HepG2 (cell line): Measurements from ENCODE around the gene APOM. TPM values are rescaled to one million over a fixed set of nuclear protein-coding genes. Genes with fewer than 3 reads are reported as not detected.

Experiments
- ATAC-seq: fragments of 200-7000 bp; cut with Tn5 transposase; 3 replicates; pipeline ENCODE4 v1.9.1; 2020; ENCODE audit warnings: mild to moderate bottlenecking, moderate library complexity
- BruUV-seq: library from RNA; stranded (reverse); fragments of 400-500 nt; replicated peaks from 2 replicates; lab custom pipeline; 2021; lab: Mats Ljungman, UMichigan
- CTCF ChIA-PET: fragments of 300-600 bp; formaldehyde crosslinking; extraction: SDS; loops from one replicate; lab custom pipeline; 2021; ENCODE audit warnings: low total read pairs, inconsistent platforms, low intra/inter-chr PET ratio; lab: Yijun Ruan, JAX
- POLR2A ChIA-PET: fragments of 350-600 bp; sonication (Branson Sonifier 250); formaldehyde crosslinking; loops from one replicate; lab custom pipeline; 2020; ENCODE audit warnings: antibody characterized with exemption, inconsistent platforms; lab: Yijun Ruan, JAX
- DNase-seq: peaks from one replicate; pipeline ENCODE4 v3.0.0-alpha.2; 2015; ENCODE audit warnings: low spot score
- FAIRE-seq: peaks from 3 replicates; lab custom pipeline; 2011; peaks lifted over from hg19 to GRCh38; lab: Jason Lieb, UNC
- H2AFZ ChIP-seq: one replicate; pipeline ENCODE4 v1.6.1; 2011; ENCODE audit warnings: low read length, inconsistent platforms
- H3K27ac ChIP-seq: fragments of 300-600 bp; 3 replicates; pipeline ENCODE4 v1.8.0; 2011; ENCODE audit warnings: mixed run types, mild to moderate bottlenecking, mixed read lengths, low read length, inconsistent platforms; ENCODE audit not compliant: insufficient read depth; ENCODE audit errors: extremely low read length
- H3K27me3 ChIP-seq, 2 experiments: fragments of 200-600 bp in 1 of 2; 2 replicates in 1 of 2; 3 replicates in 1 of 2; pipeline versions ENCODE4 v1.6.0 to v1.8.0; 2011; ENCODE audit warnings: low read length in 2 of 2, mild to moderate bottlenecking in 2 of 2, moderate library complexity in 2 of 2, inconsistent platforms in 1 of 2; ENCODE audit not compliant: insufficient read depth in 2 of 2, control insufficient read depth in 1 of 2
- H3K36me3 ChIP-seq, 2 experiments: fragments of 200-600 bp in 1 of 2; replicated peaks in 1 of 2; 2 replicates in 1 of 2; 3 replicates in 1 of 2; pipeline versions ENCODE4 v1.5.1 to v1.8.0; 2011; ENCODE audit warnings: low read length in 2 of 2, inconsistent platforms in 1 of 2; ENCODE audit not compliant: insufficient read depth in 2 of 2, control insufficient read depth in 1 of 2
- H3K4me1 ChIP-seq: 2 replicates; pipeline ENCODE4 v1.5.1; 2012; ENCODE audit warnings: low read length, inconsistent platforms; ENCODE audit not compliant: insufficient read depth
- H3K4me2 ChIP-seq: 2 replicates; pipeline ENCODE4 v1.6.0; 2011; ENCODE audit warnings: low read depth, low read length, inconsistent platforms
- H3K4me3 ChIP-seq, 3 experiments: fragments of 200-600 bp in 1 of 3; sonication (generic), shearing (Covaris generic) in 1 of 3; replicated peaks in 1 of 3; 2 replicates each; pipeline ENCODE4 v1.5.1; 2011 to 2016; ENCODE audit warnings: low read length in 3 of 3, inconsistent platforms in 2 of 3, low read depth in 2 of 3, mild to moderate bottlenecking in 2 of 3, control low read depth in 1 of 3, mixed read lengths in 1 of 3; ENCODE audit not compliant: insufficient read depth in 1 of 3
- H3K79me2 ChIP-seq: one replicate; pipeline ENCODE4 v1.6.1; 2011; ENCODE audit warnings: low read length, inconsistent platforms; ENCODE audit not compliant: insufficient read depth
- H3K9ac ChIP-seq: 2 replicates; pipeline ENCODE4 v1.6.0; 2011; ENCODE audit warnings: mild to moderate bottlenecking, low read depth, low read length, inconsistent platforms; ENCODE audit not compliant: insufficient read depth
- H3K9me3 ChIP-seq: 2 replicates; pipeline ENCODE4 v1.5.1; 2012; ENCODE audit warnings: mild to moderate bottlenecking, low read length
- H4K20me1 ChIP-seq: 2 replicates; pipeline ENCODE4 v1.6.0; 2011; ENCODE audit warnings: inconsistent platforms, mild to moderate bottlenecking, low read length, moderate library complexity; ENCODE audit not compliant: insufficient read depth
- MAZ ChIP-seq, 2 experiments: sonication (generic) in 1 of 2; formaldehyde crosslinking in 1 of 2; IDR thresholded peaks; 2 replicates each; pipeline versions ENCODE4 v1.5.0 to v1.6.1; 2012 to 2020; ENCODE audit warnings: low read depth in 2 of 2, mild to moderate bottlenecking in 2 of 2, borderline replicate concordance in 1 of 2, improper control_type of control experiment in 1 of 2, low read length in 1 of 2, missing genetic modification reagents in 1 of 2, moderate library complexity in 1 of 2
- PAWR ChIP-seq: sonication (generic); formaldehyde crosslinking; IDR thresholded peaks from 2 replicates; pipeline ENCODE4 v1.4.0; 2020; ENCODE audit warnings: missing genetic modification reagents, mild to moderate bottlenecking, borderline replicate concordance
- PPARG ChIP-seq: conservative IDR thresholded peaks from 2 replicates; pipeline ENCODE4 v1.6.1; 2016; ENCODE audit warnings: missing biosample characterization, missing genetic modification reagents
- THAP9 ChIP-seq: sonication (generic); formaldehyde crosslinking; IDR thresholded peaks from 2 replicates; pipeline ENCODE4; 2020; ENCODE audit warnings: missing genetic modification reagents, mild to moderate bottlenecking, borderline replicate concordance
- THYN1 ChIP-seq: sonication (generic); formaldehyde crosslinking; IDR thresholded peaks from 2 replicates; pipeline ENCODE4 v1.8.1; 2023; ENCODE audit warnings: low read depth, mild to moderate bottlenecking, moderate library complexity, missing genetic modification reagents, borderline replicate concordance
- ZMAT3 ChIP-seq: sonication (generic); formaldehyde crosslinking; conservative IDR thresholded peaks from 2 replicates; pipeline ENCODE4 v1.7.0; 2021; ENCODE audit warnings: missing genetic modification reagents
- WGBS: methylation state at CpG from one replicate; pipeline ENCODE4 v1.1.6; 2017; ENCODE audit warnings: low lambda C conversion rate; 5-methylcytosine and 5-hydroxymethylcytosine counted together
- in situ Hi-C: cut with HindIII; loops from 2 replicates; pipeline ENCODE4 v1.10.0; 2017; ENCODE audit warnings: low pct_unique_long_range_greater_than_20kb; ENCODE audit not compliant: extremely low pct_ligation_motif_present
- intact Hi-C: fragments of 100-400 bp; cut with micrococcal nuclease; formaldehyde crosslinking; loops from one replicate; pipeline ENCODE4 v1.10.0; 2022; ENCODE audit not compliant: unreplicated experiment
- polyA plus RNA-seq, 8 experiments: library from polyadenylated mRNA; depleted of rRNA in 3 of 8; stranded (reverse) in 7 of 8; unstranded in 1 of 8; fragments of >200 nt; fragmentation: Illumina TruSeq in 4 of 8; extraction: Trizol in 4 of 8; gene quantifications; 2 replicates each; pipeline versions ENCODE4 v1.2.1 to v1.2.3, GENCODE V29; 2011 to 2016; ENCODE audit warnings: low read depth in 4 of 8, missing spikeins in 1 of 8, mixed read lengths in 1 of 8; ENCODE audit not compliant: insufficient read depth in 1 of 8
- total RNA-seq, 5 experiments: library from RNA; depleted of rRNA; stranded (reverse); fragments of >200 nt; fragmentation: Illumina TruSeq; extraction: Trizol; gene quantifications; 2 replicates each; pipeline ENCODE4 v1.2.3, GENCODE V29; 2016; ENCODE audit warnings: low read depth in 1 of 5

Gene APOM
- total and polyA plus RNA-seq, 2 of the 13 experiments (the other 11 are each of a cell fraction or from before 2014, with no cell fraction given): 98.2 to 1,140 TPM

DNA sequence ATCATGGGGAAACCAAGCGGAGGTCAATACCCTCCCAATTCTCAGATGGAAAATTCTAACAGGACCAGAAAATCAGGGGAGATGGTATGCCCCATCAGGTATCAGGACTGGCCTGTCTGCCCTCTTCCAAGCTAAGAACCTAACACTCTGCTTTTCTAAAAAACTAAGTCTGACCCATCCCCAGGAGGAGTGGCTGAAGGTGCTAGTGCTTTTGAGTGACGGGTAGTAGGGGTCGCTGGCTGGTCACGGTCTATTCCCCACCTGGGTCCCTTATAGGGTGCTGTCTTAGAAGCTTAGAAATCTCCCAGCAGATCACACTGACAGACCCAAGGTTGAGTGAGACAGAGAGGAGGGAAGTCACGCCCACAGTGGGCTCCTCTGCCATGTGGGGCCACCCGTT is 37.8 kb downstream of the APOM start:
- CTCF ChIA-PET: no interaction called here
- Histone ChIP-seq H3K9me3 (no peaks in the 10 kb centered on the region), H3K4me2 (no peak overlapping the region), H3K27me3 (no peaks in the 10 kb centered on the region), H3K9ac (no peak overlapping the region), H3K4me1 (peaks cover 12% of the 10 kb centered on the region; the same call in 1 of the 2 replicates), H3K27ac (no peak overlapping the region), H2AFZ (no peak overlapping the region), H3K79me2 (no peaks in the 10 kb centered on the region), H4K20me1 (no peaks in the 10 kb centered on the region), H3K4me3 (no peak overlapping the region)
- ATAC-seq (no peak), DNase-seq (no peak), FAIRE-seq (no peak)
- WGBS: 95% methylated on average over 6 of the region's 6 CpGs
- no peak for TF ChIP-seq ZMAT3 (CRISPR knock-in tag)
- TF ChIP-seq PPARG (CRISPR knock-in tag): no peak
- TF ChIP-seq THYN1: no peak
- no peak for TF ChIP-seq MAZ (IDR thresholded peaks at IDR 0.05; ENCODE audit: borderline replicate concordance, low read depth, low read length)
- no peak for TF ChIP-seq MAZ (CRISPR knock-in tag; IDR thresholded peaks at IDR 0.05; ENCODE audit: low read depth)
- TF ChIP-seq THAP9: no peak
- TF ChIP-seq PAWR (CRISPR knock-in tag): no peak
- TF ChIP-seq, all 625 proteins: peak for 0
- intact Hi-C loops (no loop called here), in situ Hi-C loops (no loop called here)
- BruUV-seq: no TSS peak
- POLR2A ChIA-PET: interaction anchor here (4.9 kb wide), 1 partner anchor 9 kb away, joined by 22 read pairs; the partner anchor contains the start of gene ABHD16A
- peaks cover 48 to 80% of the 10 kb centered on the region in 2 experiments for H3K36me3 ChIP-seq
